Rectal smooth muscle tissue (tissue), 1 donor: Measurements from ENCODE around the gene STK24.

Experiments
- H3K27ac ChIP-seq: one replicate; pipeline ENCODE4 v1.7.0; 2013; ENCODE audit warnings: low read depth, low read length, inconsistent platforms
- H3K27me3 ChIP-seq: one replicate; pipeline ENCODE4 v1.7.0; 2013; ENCODE audit warnings: low read length; ENCODE audit not compliant: control insufficient read depth, insufficient read depth
- H3K36me3 ChIP-seq: one replicate; pipeline ENCODE4 v1.7.0; 2013; ENCODE audit warnings: low read length; ENCODE audit not compliant: control insufficient read depth, insufficient read depth
- H3K4me1 ChIP-seq: one replicate; pipeline ENCODE4 v1.7.0; 2013; ENCODE audit warnings: low read length; ENCODE audit not compliant: control insufficient read depth, insufficient read depth
- H3K4me3 ChIP-seq: one replicate; pipeline ENCODE4 v1.7.0; 2013; ENCODE audit warnings: low read length
- H3K9ac ChIP-seq: one replicate; pipeline ENCODE4 v1.7.0; 2013; ENCODE audit warnings: low read length

Gene STK24

DNA sequence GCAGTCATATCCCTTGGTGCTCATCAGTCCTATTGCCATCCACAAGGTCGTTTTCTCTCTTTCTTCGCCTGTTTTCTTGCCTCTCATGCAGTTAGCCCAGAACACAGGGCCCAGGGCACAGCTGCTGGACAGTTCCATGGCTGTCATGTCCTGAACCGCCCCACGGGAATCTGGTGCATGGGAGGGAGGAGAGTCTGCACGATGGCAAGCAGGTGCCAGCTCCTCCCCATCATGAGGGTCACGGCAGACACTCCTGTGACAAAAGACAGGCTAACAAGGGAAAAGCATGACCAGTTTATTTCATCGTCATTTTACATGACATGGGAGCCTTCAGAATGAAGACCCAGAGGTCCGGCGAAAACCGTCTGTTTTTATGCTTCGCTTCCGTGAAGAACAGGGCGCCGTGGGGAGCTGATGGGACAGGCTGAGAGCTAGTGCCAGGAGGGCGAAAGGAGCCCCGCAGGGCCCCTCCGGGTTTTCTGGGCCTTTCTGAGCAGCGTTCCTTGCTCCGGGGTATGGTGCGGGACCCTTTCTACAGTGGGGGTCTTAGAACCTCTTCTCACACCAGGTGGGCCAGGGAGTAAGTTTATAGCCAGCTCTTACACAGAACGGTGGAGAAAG lies 135.7 kb downstream of the STK24 start:
- H3K36me3 ChIP-seq, result no peaks in the 10 kb centered on the region
- peaks cover 3% of the 10 kb centered on the region for H3K4me1 ChIP-seq
- no peak overlapping the region for H3K9ac ChIP-seq
- no peaks in the 10 kb centered on the region for H3K27me3 ChIP-seq
- no peak overlapping the region for H3K27ac ChIP-seq
- no peak overlapping the region for H3K4me3 ChIP-seq

DNA sequence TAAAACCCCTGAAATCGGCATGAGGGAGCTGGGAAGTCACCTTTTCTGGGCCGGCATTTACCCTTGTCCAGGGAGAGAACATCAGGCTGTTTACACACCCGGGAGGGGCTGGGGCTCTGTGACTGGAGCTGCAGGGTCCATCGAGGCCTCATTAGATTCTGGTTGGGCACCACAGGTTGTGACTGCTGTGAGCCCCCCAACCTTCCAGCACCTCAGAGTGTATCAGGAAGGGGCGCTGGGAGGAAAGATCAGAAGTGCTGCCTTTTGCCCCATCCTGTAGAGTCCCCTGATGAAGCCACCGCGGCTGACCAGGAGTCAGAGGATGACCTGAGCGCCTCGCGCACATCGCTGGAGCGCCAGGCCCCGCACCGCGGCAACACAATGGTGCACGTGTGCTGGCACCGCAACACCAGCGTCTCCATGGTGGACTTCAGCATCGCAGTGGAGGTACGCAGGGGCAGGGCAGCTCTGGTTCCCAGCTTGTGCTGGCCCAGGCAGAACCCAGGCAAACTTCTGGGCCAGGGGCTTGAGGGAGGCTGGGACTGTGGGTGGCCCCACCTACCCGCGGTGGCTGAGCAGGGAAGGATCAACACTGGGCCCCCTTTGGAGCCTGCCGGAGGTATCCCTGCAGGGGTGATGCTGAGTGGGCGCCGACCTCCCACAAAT lies 136.4 kb downstream of the STK24 start:
- Histone ChIP-seq H3K27me3 (no peaks in the 10 kb centered on the region), H3K4me1 (peaks cover 2% of the 10 kb centered on the region), H3K36me3 (no peaks in the 10 kb centered on the region)

DNA sequence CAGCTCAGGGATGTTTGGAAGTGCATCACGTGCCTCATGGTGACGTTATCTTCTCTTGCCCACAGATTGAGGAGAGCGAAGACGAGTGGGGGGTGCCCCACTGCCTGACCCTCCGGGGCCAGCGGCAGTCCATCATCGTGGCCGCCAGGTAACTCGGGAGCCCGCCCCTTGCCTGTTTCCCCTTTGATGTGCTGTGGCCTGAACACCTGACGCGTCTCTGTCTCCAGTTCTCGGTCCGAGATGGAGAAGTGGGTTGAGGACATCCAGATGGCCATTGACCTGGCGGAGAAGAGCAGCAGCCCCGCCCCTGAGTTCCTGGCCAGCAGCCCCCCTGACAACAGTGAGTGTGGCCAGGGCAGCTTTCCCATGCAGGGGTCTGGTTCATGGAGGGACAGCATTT lies 137.0 kb downstream of the STK24 start:
- Histone ChIP-seq H3K36me3 (no peaks in the 10 kb centered on the region), H3K4me1 (no peaks in the 10 kb centered on the region), H3K9ac (no peak overlapping the region), H3K4me3 (no peak overlapping the region), H3K27ac (no peak overlapping the region), H3K27me3 (no peaks in the 10 kb centered on the region)

More for the DNA sequence above, 136.4 kb downstream of the STK24 start:
- Histone ChIP-seq H3K27ac (no peak overlapping the region), H3K9ac (no peak overlapping the region), H3K4me3 (no peak overlapping the region)

DNA sequence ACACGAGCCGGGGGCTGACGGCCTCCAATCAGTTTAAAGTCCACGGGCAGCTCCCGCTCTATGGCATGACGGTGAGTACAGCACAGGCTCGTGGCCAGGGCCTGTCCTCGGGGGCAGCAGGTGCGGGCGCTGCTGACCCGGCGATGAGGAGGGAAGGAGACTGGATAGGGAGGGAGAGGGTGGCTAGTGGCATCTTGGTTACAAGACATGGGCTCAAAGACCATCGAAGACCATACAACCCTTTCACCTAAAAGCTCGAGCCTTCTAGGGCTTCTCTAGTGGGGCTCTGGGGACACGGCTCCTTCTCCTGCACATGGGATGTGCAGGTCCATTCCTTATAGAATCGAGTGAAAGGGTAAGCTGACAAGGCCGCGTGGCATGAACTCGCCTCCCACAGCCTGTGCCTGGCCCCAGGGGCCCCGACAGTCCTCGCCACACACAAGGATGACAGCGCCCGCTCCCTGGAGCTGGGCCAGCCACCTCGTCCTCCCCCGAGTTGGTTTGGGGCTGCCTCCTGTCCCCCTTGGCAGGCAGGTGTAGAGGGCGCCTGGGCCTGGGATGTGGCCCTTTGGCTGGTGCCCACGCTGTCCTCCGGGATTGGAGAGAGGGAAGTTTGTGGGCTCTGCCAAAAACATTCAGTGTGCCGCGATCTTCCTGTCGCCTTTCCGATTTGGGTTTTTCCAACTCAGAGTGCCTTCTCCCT lies 137.6 kb downstream of the STK24 start:
- Histone ChIP-seq H3K27me3 (no peaks in the 10 kb centered on the region), H3K36me3 (no peaks in the 10 kb centered on the region), H3K9ac (no peak overlapping the region), H3K4me1 (no peaks in the 10 kb centered on the region), H3K27ac (no peak overlapping the region), H3K4me3 (no peak overlapping the region)

DNA sequence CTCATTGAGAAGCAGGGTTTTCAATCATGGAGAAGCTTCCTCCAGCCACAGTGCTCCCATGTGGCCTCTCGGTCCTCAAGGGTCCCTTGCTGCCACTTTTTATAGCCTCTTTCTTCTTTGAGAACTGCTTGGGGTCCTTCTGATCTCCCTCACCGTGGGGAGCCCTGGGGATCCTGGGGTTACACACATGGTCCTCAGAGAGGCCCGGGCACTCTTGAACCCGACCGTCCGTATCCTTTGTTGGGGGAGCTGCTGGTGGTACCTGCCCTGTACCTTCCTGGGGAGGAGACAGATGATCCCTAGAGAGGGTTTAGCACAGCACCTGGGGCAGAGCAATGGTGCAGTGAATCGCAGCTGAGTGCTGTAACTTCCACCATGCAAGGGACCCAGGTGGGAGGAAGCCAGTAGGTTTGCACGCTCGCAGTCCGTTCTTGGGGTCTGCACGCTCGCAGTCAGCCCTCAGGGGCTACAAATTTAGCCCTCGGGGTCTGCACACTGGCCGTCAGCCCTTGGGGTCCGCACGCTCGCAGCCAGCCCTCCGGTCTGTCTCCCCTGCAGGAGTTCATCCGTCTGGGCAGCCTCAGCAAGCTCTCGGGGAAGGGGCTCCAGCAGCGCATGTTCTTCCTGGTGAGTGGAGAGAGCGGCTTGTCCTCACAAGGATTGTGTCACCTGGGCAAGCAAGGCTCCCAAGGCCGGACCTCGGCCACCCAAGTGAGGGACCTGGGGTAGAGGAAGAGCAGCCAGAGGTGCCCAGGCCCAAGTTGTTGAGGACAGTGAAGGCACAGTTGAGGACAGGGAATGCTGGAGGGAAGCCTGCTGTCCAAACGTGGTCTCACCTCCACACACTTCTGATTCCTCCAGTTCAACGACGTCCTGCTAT lies 138.4 kb downstream of the STK24 start:
- Histone ChIP-seq H3K4me3 (no peak overlapping the region), H3K36me3 (no peaks in the 10 kb centered on the region), H3K9ac (no peak overlapping the region), H3K4me1 (no peaks in the 10 kb centered on the region), H3K27ac (no peak overlapping the region), H3K27me3 (no peaks in the 10 kb centered on the region)

DNA sequence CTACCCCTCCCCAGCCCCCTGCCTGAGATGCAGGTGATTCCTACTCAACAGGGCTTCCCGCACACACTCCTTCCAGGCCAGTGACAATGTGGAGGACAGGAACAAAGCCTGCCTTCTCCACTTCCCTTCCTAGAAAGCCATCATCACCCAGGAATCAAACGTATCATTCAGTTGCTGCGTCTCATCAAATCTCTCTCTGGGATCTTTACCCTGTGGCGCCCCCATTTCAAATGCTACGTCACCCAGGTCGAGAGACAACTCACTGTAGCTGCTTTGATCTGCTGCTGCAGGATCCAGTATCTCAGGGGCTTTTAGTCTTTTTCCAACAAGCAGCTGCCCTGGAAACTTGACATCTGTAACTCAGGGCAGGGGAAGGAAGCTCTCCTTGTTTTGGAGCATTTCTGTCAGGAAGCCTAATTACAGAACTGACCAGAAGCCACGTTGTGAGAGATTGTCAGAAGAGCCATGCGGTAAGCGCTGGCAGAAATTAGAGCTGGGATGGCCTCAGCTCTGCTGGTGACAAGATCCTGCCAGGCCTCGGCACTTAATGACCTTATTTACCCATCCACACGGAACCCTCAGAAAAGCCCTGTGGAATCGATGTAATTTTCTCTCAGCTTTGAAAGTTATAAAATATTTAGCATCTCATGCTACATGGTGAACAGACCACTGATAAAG lies 140.5 kb downstream of the STK24 start:
- Histone ChIP-seq H3K36me3 (no peaks in the 10 kb centered on the region), H3K27ac (no peak overlapping the region)

DNA sequence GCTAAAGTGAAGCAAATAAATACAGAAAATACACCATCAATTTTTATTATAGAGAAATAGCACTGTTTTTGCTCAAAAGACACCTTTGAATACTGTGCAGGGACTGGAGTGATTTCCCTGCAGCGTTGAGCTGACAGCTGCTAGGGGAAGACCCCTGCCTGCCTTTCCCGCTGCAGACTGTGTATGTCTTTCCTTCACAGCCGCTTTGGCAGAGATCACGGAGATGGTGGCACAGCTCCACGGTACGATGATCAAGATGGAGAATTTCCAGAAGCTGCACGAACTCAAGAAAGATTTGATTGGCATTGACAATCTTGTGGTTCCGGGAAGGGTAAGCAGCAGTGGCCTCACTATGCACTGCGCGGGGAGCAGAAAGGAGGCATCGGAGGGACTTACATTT lies 141.5 kb downstream of the STK24 start:
- Histone ChIP-seq H3K27me3 (no peaks in the 10 kb centered on the region), H3K36me3 (no peaks in the 10 kb centered on the region), H3K4me3 (no peak overlapping the region), H3K9ac (no peak overlapping the region), H3K4me1 (no peaks in the 10 kb centered on the region), H3K27ac (no peak overlapping the region)

More for the DNA sequence above, 140.5 kb downstream of the STK24 start:
- H3K9ac ChIP-seq, result no peak overlapping the region
- no peaks in the 10 kb centered on the region for H3K4me1 ChIP-seq
- H3K27me3 ChIP-seq, result no peaks in the 10 kb centered on the region
- no peak overlapping the region for H3K4me3 ChIP-seq

DNA sequence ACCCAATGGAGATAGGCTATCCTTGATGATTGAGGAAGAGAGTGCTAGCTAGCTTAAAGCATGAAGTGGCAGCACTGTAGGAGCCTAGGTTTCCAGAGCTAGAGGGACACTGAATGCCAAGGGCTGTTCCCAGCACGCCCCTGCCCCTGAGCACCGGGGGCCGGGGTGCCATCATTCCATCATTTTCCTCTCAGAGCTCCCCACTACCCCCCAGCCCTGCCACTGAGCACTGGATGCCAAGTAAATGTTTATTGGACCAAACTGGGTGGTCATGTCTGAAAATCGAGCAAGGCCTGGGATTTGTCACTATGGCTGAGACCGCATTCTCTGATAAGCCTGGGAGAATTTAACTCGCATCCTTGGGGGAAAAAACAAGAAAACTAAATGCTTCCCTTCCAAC lies 142.8 kb downstream of the STK24 start:
- no peaks in the 10 kb centered on the region for H3K4me1 ChIP-seq
- no peak overlapping the region for H3K4me3 ChIP-seq
- H3K27me3 ChIP-seq, result no peaks in the 10 kb centered on the region
- H3K36me3 ChIP-seq, result no peaks in the 10 kb centered on the region
- H3K9ac ChIP-seq, result no peak overlapping the region
- H3K27ac ChIP-seq, result no peak overlapping the region

DNA sequence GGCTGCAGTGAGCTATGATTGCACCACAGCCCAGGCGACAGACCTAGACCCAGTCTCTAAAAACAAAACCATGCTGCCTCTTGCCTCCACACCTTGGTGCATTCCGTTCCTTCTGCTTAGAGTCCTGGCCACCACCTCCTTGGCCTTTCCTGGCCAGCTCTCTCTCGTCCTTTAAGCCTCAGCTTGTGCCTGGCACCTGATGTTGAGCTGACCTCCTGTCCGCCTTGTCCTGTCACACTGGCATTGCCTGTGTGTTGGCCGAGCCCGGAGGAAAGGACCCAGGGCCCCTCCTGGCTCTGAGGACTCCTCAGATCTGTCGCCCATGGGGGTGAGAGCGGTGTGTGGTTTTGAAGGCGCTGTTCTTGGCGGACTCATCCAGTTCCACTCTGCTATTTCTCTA lies 143.3 kb downstream of the STK24 start:
- Histone ChIP-seq H3K36me3 (no peaks in the 10 kb centered on the region), H3K27me3 (no peaks in the 10 kb centered on the region), H3K9ac (no peak overlapping the region), H3K4me3 (no peak overlapping the region), H3K4me1 (no peaks in the 10 kb centered on the region), H3K27ac (no peak overlapping the region)

DNA sequence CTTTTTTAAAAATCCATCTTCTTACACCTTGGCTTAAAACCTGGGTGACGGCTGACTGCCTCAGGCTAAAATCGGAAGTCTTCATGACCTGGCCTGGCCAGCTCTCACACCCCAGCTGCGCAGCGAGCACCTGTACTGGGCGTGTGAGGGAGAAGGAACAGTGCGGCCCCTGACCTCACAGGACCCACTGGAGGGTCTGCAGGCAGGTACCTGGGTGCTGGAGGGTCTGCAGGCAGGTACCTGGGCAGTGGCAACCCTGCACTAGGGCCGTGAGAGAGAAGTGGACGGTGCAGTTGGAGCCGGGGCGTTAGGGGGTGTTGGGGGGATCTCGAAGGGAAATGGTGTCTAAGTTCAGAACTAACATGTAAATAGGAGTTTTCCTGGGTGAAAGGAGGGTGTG lies 144.3 kb downstream of the STK24 start:
- Histone ChIP-seq H3K27ac (no peak overlapping the region), H3K4me3 (no peak overlapping the region), H3K27me3 (no peaks in the 10 kb centered on the region), H3K36me3 (peaks cover 3% of the 10 kb centered on the region), H3K9ac (no peak overlapping the region), H3K4me1 (no peaks in the 10 kb centered on the region)

DNA sequence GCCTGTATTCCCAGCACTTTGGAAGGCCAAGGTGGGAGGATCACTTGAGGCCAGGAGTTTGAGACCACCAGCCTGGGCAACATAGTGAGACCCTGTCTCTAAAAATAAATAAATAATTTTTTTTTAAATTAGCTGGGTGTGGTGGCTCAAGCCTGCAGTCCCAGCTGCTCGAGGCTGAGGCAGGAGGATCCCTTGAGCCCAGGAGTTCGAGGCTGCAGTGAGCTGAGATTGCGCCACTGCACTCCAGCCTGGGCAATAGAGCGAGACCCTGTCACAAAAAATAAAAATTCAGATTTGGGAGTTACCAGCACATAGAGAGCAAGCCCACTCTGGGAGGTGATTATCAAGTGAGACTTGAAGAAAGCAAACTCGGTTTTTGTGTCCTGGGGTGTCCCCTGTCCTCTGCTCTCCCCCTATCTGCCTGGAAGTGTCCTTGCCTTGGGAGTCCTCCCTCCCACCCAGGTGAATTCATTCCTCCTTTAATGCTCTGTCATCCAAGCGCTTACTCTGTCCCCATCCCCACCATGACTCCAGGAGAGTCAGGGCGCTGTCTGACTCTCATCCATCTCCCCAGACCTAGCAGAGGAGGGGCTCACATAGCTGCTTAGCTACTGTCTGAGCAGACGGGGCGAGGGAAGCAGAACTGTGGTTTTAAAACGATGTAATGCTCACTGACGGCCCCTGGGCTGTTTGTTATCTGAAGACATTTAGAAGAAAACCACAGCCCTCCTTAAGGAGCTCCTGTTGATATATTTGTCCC lies 146.8 kb downstream of the STK24 start:
- Histone ChIP-seq H3K36me3 (peaks cover 3% of the 10 kb centered on the region), H3K27me3 (no peaks in the 10 kb centered on the region), H3K27ac (no peak overlapping the region), H3K4me3 (no peak overlapping the region), H3K9ac (no peak overlapping the region), H3K4me1 (no peaks in the 10 kb centered on the region)
